ENCODE results near the gene RASA3. TPM values are rescaled to one million over a fixed set of nuclear protein-coding genes. Genes with fewer than 3 reads are reported as not detected.
"Not testable (repeated sequence)": the region's sequence is repeated elsewhere in the genome, so short reads cannot be mapped to it uniquely, and the experiment has no call there.

The RASA3 gene
- total RNA-seq, 1 donor from 2014 or later = 25.3 TPM

GRCh38 chr13:114082849-114083645 is 49.4 kb downstream of the RASA3 start:
- DNase-seq (ENCODE audit: low spot score) = no peak

GRCh38 chr13:114081761-114082681 is 50.4 kb downstream of the RASA3 start:
- DNase-seq (ENCODE audit: low spot score) = no peak

- no peak for DNase-seq (ENCODE audit: low spot score)
Observed at GRCh38 chr13:114080739-114081561, 51.5 kb downstream of the RASA3 start.

DNA sequence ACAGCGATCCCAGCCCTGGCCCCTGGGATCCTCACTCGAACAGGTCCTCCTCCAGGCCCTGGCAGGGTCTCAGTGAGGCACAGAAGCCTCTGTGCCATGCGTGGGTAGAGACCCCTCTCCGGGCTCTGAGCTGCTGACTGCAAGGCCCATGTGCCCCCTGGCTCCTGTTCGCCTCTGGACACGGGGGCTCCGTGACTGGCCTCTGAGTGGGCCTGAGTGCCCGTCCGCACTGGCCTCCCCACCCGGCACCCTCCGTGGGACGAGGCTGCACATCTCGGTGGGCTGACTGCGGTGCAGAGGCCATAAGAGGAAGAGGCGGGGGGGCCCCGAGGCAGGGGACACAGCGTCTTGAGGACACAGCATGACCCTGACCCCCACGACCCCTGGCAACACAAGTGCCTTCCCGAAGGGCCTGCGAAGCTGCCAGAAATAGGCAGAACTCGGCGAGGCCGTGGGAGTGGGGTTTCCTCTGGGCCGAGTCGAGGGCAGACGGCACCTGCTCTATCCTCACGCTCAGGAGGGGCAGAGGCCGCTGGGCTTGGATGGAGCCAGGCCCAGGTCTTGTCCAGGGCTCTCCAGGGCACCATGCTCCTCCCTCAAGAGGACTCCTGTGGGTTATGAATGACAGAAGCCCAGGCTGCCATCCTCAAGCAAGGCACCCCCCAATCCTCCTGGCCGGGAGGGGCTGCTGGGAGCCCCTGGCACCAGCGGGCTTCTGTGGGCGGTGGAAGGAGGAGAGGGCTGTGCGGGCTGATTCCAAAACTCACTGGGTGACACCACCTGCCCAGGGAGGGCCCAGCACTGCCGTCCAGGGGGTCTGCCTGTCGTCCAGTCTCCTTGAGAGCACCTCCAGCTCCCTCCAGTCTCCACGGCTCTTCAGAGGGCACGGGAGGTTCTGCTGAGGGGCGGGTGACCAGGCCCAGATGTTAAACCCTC is 52.6 kb downstream of the RASA3 start:
- no peak for DNase-seq (ENCODE audit: low spot score)

DNA sequence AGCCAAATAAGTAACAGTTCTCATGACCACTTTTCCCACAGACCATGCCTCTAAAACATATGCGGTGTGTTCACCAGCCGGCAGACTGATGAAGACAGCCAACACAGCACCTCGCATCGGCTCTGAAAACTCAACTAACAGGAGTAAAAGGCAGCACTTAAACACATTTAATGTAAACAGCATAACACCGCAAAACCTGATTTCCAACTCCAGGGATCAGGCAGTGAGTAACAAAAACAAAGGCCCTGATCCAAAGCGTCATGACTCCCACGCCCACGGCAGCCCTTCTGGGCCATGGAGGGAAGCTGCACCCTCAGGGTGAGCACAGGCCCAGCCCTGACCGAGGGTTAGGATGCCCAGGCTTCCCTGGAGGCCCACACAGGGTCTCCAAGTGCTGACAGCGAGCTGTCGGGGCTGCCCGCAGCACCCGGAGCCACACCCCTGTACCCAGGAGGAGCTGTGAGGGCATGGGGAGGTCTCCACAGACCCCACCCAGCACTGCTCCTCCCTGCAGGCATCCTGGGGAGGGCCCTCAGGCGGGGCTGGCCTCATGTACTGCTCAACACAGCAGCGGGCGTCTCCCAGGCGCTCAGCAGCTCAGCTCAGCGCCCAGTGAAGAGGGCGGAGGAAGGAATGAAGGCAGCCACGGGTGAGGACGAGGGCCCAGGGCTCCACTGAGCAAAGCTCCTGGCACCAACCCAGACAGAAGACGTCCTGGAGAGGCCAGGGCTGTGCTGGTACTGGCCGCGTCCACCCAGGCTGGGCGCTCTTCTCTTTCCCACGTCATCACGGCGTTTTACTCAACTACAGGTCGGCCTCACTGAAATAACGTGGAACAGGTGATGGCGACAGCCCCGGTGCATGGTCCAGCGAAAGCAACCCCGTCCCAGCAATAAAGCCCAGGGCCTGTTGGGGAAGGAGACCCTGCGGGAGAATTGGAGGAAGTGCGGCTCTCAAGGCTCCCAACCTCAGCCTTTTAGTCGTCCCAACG is 53.7 kb downstream of the RASA3 start:
- peak; percentile 94 for DNase-seq (ENCODE audit: low spot score)

DNA sequence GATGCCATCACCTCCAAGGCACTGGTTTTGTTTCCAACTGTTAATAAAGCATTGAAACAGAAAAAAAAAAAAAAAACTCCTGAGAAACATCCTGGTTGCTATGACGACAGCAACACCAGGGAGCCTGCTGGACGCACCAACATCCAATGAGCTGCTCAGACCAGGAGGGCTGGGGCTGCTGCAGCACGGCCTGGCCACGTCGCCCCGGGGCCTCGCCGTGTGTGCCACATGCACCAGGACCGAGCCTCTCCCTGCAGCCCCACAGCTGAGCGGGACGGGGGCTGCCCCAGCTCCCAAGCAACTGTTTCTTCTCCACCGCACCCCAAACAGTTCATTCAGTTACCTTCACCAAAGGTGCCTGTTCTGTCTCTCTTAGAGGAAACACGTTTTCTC is 54.5 kb downstream of the RASA3 start:
- peak; percentile 89 for DNase-seq (ENCODE audit: low spot score)

- no peak for DNase-seq (ENCODE audit: low spot score)
Observed at GRCh38 chr13:114077099-114077932, 55.1 kb downstream of the RASA3 start.

DNA sequence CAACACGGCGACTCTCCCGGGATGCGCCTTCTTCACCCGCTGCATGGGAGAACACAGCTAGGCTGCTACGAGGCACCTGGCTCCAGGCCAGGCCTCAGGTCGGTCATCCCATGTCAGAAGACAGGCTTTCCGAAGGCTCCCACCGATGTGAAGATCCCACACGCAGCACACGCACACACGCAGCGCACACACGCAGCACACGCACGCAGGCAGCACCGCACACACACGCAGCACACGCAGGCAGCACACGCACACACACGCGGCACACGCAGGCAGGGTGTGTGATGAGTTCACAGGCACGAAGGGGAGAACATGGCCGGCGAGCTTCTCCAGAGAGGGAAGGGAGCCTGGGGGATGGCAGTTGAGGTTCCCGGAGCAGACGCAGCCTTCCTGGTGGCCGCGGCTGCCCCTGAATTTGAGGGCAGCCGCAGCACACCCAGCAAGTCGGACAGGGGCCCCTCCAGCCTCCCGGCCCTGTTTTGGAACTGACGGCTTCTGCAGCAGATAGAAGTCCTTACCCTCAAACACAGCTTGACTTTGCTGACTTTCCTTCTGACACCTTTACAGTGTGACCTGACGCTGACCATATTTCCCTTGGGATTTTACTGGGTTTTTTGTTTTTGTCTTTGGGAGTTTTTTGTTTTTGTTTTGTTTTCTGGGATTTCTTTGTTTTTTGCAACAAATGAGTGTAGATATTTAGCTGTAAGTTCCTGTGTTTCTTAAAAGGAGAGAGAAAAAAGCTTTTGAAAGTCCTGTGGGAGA is 55.9 kb downstream of the RASA3 start:
- DNase-seq (ENCODE audit: low spot score) = no peak

- not testable (repeated sequence) for DNase-seq (ENCODE audit: low spot score)
Observed at GRCh38 chr13:114075811-114076210, 56.6 kb downstream of the RASA3 start.

- no peak for DNase-seq (ENCODE audit: low spot score)
Observed at GRCh38 chr13:114074671-114075315, 57.6 kb downstream of the RASA3 start.

DNA sequence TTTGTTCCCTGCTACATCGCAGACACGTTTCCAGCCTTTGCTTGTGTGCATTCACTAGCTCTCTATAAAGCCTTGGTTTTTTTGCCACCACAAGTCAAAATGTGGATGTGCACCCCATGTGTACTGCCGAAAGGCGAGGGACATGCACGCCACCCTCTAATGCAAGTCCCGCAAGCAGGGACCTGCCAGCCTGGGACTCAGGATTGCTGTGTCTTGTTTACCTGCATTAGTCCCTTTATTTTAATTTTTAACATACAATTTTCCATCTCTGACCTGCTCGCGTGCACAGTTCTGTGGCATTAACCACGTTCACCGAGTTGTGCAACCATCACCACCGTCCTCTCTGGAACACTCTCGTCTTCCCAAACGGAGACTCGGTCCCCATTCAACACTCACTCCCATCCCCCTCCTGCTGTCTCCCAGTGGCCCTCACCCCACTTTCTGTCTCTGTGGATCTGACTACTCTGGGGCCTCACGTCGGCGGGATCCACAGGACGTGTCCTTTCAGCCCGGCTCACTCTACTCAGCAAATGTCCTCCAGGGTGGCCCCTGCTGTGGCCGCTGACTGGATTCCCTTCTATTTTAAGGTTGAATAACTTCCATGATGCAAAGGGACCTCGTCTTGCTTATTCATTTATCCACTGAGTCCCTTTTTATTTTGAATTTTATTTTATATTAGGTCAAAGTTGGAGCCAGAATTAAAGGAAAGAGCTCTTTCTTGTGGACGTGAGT is 58.4 kb downstream of the RASA3 start:
- no peak for DNase-seq (ENCODE audit: low spot score)

DNA sequence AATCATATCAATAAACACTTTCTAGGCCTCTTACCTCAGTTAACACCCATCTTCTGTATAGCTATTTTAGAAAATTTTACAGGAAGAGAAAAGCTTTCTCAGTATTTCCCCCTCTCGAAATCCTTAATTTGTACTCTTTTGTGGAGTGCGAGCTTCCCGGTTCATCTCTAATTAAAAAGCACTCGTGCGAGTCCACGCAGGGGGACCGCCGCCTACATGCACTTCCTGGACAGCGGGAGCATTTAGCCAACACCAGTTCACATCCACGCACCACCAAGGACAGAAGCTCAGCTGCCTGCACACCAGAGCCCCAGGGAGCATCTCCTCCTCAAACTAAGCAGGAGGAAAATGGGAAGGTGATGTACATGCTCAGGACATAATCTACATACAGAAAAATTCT is 60.0 kb downstream of the RASA3 start:
- DNase-seq (ENCODE audit: low spot score) = no peak

- no peak for DNase-seq (ENCODE audit: low spot score)
Observed at GRCh38 chr13:114071991-114072390, 60.4 kb downstream of the RASA3 start.

DNA sequence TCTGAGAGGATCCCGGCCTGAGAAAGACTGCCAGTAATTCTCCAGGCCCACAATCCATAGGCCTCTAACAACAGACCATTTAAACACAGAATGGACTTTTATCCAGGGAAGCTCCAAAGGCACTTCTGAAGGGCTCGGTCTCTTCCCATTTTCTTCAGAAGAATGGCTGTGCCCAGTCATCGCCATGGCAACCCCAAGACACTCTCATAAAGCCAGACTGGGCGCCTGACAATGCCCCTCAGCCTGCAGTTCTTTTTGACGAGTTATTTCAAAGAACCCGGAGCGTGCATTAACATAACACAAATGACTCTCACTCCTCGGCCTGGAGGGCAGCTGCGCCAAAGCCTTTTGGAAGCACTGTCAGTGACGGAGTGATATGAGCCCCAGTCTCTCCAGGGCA is 61.0 kb downstream of the RASA3 start:
- DNase-seq (ENCODE audit: low spot score) = no peak

DNA sequence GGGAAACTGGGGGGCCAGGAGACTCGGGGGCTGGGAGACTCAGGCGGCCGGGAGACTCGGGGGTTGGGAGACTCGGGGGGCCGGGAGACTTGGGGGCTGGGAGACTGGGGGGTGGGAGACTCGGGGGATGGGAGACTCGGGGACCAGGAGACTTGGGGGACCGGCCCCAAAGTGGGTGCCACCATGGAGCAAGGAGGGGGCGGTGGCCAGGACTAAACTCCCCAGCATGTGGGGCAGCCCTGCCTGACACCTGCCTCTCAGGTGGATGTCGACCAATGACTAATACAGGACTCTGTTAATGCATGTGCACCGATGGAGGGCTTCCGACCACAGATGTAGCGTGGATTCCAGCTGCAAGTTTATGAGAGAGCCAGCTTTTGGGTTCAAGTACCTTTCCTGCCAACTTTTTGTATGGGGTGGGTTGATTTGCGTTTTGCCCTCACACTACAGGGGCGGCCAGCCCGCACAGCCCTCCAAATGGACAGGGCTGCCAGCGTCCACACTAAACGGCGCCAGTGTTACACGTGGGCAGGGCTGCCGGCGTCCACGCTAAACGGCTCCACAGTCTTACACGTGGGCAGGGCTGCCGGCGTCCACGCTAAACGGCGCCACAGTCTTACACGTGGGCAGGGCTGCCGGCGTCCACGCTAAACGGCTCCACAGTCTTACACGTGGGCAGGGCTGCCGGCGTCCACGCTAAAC is 62.2 kb downstream of the RASA3 start:
- no peak for DNase-seq (ENCODE audit: low spot score)

Measured in umbilical cord (tissue), 2 donors.